Natural killer cell treated with Interleukin-12 subunit alpha and Interleukin-12 subunit beta and Interleukin-15 and Interleukin-18, amount 100 ng/mL, for 72 hours (primary cell): Measurements from ENCODE around the gene TGFB1. TPM values are rescaled to one million over a fixed set of nuclear protein-coding genes. Genes with fewer than 3 reads are reported as not detected.

Experiments
- ATAC-seq, 2 donors: fragments of 150-1000 bp; cut with Tn5 transposase in 1 of 2; sonication (Bioruptor Pico), chemical (Tn5 transposase) in 1 of 2; 2 replicates each; pipeline ENCODE4 v1.10.0; 2021
- DNase-seq: peaks from one replicate; pipeline ENCODE4 v3.0.0; 2022; ENCODE audit warnings: low spot score
- H3K27ac Mint-ChIP-seq, 2 donors: 1 replicate in 1 of 2; 2 replicates in 1 of 2; pipeline ENCODE4 v1.8.0; 2022; ENCODE audit warnings: mixed read lengths in 2 of 2, mild to moderate bottlenecking in 1 of 2, moderate library complexity in 1 of 2
- H3K27me3 Mint-ChIP-seq, 2 donors: 1 replicate in 1 of 2; 2 replicates in 1 of 2; pipeline ENCODE4 v1.8.0; 2022; ENCODE audit warnings: mixed read lengths in 2 of 2
- H3K36me3 Mint-ChIP-seq: one replicate; pipeline ENCODE4 v1.8.0; 2022; ENCODE audit warnings: mixed read lengths
- H3K4me1 Mint-ChIP-seq, 2 donors: 1 replicate in 1 of 2; 2 replicates in 1 of 2; pipeline ENCODE4 v1.8.0; 2022; ENCODE audit warnings: low read depth in 2 of 2, mixed read lengths in 2 of 2, mild to moderate bottlenecking in 1 of 2
- H3K4me3 Mint-ChIP-seq: one replicate; pipeline ENCODE4 v1.8.0; 2022; ENCODE audit warnings: mixed read lengths
- H3K9me3 Mint-ChIP-seq: 2 replicates; pipeline ENCODE4 v1.8.0; 2022; ENCODE audit warnings: mixed read lengths
- total RNA-seq, 2 donors: library from RNA; stranded (reverse); gene quantifications; one replicate each; pipeline ENCODE4 v1.2.3, GENCODE V29; 2022

The TGFB1 gene
- total RNA-seq, 2 donors from 2014 or later = 108 to 131 TPM

DNA sequence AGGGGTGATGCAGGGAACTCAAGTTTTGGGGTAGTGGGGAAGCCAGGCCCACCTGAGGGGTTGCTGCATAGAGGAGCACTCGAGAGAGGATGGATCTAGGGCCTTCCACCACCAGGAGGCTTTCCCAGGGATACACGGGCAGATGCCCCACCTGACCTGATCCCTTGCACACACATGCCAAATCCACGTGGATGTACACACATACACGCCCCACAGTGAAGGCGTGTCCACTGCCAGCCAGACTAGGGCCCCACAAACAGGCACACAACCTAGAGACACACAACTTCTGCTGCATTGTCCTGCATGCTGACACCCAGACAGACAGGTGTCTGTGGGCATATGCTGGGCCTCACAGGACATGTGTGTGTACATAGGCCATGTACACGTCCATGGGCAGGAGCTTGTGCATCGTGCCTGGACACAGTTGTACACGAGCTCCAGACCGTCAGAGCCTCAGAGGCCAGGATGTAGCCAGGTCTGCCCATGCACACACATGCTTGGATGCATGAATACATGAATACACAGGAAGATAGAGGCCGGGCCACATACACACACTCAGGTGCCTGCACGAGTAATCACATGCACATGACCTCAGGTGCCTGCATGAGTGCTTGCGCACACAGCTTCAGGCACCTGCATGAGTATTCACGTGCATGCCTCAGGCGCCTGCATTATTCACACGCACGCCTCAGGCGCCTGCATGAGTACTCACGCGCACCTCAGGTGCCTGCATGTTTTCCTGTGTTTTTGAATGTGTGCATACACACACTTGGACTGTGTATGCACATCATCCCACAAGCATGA is 34.8 kb downstream of the TGFB1 start:
- H3K4me1 Mint-ChIP-seq = peaks cover 31 to 46% of the 10 kb centered on the region in 2 donors
- H3K9me3 Mint-ChIP-seq = no peaks in the 10 kb centered on the region
- H3K4me3 Mint-ChIP-seq = no peak overlapping the region
- no peaks in the 10 kb centered on the region for H3K27me3 Mint-ChIP-seq
- H3K27ac Mint-ChIP-seq = no peak overlapping the region
- peaks cover 17% of the 10 kb centered on the region for H3K36me3 Mint-ChIP-seq
- DNase-seq (no peak), ATAC-seq (no peak)

DNA sequence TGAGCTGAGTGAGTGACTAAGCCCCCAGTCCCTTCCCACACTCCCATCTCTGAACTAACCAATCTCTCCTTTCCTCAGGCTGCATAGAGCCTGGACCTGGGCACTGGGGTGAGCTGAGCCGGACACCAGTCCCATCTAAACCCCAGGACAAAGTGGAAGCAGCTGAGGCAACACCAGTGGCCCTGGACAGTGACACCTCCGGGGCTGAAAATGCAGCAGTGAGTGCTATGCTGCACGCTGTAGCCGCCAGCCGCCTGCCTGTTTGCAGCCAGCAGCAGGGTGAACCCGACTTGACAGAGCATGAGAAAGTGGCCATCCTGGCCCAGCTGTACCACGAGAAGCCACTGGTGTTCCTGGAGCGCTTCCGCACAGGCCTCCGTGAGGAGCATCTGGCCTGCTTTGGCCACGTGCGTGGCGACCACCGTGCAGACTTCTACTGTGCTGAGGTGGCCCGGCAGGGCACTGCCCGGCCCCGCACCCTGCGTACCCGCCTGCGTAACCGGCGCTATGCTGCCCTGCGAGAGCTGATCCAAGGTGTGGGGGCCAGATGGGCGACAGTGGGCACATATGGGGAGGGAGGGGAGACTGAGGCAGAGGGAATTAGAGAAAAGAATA is 37.3 kb downstream of the TGFB1 start:
- Mint-ChIP-seq H3K27ac (peak overlapping the region; percentile 1 to 30), H3K27me3 (no peaks in the 10 kb centered on the region), H3K9me3 (no peaks in the 10 kb centered on the region), H3K4me3 (no peak overlapping the region), H3K36me3 (peaks cover 25% of the 10 kb centered on the region), H3K4me1 (peaks cover 40 to 43% of the 10 kb centered on the region in 2 donors)
- DNase-seq (no peak), ATAC-seq (no peak)

DNA sequence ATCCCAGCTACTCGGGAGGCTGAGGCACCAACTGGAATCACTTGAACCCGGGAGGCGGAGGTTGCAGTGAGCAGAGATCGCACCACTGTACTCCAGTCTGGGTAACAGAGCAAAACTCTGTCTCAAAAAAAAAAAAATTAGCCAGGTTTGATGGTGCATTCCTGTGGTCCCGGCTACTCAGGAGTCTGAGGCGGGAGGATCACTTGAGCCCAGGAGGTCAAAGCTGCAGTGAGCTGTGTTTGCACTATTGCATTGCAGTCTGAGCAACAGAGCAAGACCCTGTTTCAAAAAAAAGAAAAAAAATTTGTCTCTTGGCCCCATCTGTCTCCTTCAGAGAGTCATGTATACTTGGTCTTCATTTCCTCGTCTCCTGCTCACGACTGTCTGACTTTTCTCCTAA is 42.1 kb downstream of the TGFB1 start:
- Mint-ChIP-seq H3K4me3 (peak overlapping the region; percentile 100), H3K27me3 (no peaks in the 10 kb centered on the region), H3K27ac (peak overlapping the region; percentile 87 to 98), H3K9me3 (no peaks in the 10 kb centered on the region), H3K36me3 (peaks cover 24% of the 10 kb centered on the region), H3K4me1 (peaks cover 57 to 71% of the 10 kb centered on the region in 2 donors)
- DNase-seq (no peak), ATAC-seq (no peak)

DNA sequence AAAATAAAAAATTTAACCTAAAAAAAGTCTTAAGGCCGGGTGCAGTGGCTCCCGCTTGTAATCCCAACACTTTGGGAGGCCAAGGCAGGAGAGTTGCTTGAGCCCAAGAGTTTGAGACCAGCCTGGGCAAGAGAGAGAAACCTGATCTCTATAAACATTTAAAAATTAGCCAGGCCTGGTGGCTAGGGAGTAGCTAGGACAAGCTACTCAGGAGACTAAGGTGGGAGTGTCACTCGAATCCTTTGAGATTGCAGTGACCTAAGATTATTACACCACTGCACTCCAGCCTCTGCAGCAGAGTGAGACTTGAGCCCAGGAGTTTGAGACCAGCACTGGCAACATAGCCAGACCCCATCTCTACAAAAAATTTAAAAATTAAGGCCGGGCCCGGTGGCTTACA is 42.6 kb downstream of the TGFB1 start:
- DNase-seq (no peak), ATAC-seq (no peak)
- H3K4me3 Mint-ChIP-seq = peak overlapping the region; percentile 100
- no peaks in the 10 kb centered on the region for H3K9me3 Mint-ChIP-seq
- H3K27ac Mint-ChIP-seq = peak overlapping the region; percentile 87 to 98
- H3K36me3 Mint-ChIP-seq = peaks cover 25% of the 10 kb centered on the region
- H3K4me1 Mint-ChIP-seq = peaks cover 55 to 73% of the 10 kb centered on the region in 2 donors
- H3K27me3 Mint-ChIP-seq = no peaks in the 10 kb centered on the region

DNA sequence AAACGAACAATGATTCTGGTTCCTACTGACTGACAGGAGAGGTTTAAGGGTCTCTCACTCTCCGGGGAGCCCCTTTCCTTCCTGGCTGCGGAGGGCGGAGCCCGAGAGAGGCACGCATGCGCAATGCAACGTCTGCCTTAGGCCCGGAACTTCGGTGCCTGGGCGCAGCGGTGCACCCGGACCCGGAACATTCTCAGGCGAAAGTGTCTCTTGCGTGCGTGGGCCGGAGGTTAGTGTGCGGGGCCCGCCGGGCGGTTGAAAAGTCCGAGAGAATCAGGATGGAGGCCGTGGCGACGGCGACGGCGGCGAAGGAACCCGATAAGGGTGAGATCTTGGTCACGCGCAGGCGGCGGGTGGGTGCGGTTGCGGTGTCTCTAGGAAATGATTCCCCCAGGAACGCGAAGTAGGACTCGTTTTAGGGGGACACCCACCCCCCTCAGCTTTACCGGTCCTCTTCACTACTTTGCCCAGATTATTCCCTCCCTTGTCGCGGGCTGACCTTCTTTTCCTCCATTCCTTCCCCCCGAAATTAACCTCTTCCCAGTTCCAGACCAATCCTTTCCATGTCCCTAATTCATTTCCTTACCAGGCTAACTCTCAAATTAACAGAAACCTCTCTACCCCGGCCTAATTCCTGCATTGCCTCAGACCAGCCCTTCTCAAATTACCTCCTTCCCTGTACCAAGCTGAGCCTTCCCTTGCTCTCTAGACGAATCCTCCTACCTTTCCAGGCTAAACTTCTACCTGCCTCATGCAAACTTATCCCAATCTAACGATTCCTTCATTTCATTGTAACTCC is 43.5 kb downstream of the TGFB1 start, which contains the start of gene CCDC97:
Gene CCDC97 (plus strand): TSS at position 140 of the 799 bp plus-strand sequence. CDS start 139 bp downstream, at position 279.
- peak; percentile 93 for DNase-seq
- Mint-ChIP-seq H3K27me3 (no peaks in the 10 kb centered on the region), H3K27ac (peak within 1 kb of the TSS; percentile 87 to 98), H3K9me3 (no peaks in the 10 kb centered on the region), H3K4me3 (peak within 1 kb of the TSS; percentile 100), H3K36me3 (peaks cover 25% of the 10 kb centered on the region), H3K4me1 (peaks cover 57 to 75% of the 10 kb centered on the region in 2 donors)
- peak; percentile 83 to 87 for ATAC-seq

DNA sequence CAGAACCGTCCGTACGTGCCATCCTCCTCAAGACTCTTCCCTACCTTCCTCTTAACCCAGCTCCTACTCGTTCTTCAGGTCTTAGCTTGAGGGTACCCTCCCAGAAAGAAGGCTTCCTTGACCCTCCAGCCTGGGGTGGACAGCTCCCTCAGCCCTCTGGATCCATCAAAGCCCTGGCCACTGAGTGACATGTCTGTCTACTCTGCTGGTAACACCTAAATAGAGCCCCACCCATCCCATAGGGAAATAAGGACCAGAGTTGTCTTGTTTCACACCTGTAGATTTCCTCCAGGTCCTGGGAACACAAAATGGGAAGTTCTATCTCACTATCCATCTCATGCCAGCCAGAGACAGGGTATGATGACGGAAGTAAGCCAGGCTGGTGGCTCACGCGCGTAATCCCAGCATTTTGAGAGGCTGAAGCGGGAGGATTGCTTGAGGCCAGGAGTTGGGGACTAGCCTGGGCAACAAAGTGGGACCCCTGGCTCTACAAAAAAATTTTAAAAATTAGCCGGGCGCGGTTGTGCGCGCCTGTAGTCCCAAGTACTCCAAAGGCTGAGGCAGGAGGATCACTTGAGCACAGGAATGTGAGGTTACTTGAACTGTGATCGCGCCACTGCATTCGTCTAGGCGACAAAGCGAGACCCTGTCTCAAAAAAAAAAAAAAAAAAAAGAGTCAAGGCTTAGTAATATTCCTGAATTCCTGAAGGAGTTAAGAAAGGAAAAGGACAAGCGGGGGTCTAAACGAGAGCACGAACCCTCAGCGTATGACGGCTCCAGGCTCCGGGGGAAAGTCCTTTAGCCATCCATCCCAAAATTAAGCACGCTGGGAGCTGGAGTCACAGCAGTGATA is 44.3 kb downstream of the TGFB1 start:
- peak overlapping the region; percentile 87 to 98 for H3K27ac Mint-ChIP-seq
- H3K36me3 Mint-ChIP-seq = peaks cover 25% of the 10 kb centered on the region
- peaks cover 63 to 81% of the 10 kb centered on the region in 2 donors for H3K4me1 Mint-ChIP-seq
- H3K4me3 Mint-ChIP-seq = peak overlapping the region; percentile 100
- no peaks in the 10 kb centered on the region for H3K9me3 Mint-ChIP-seq
- ATAC-seq = no peak
- DNase-seq = peak; percentile 53
- H3K27me3 Mint-ChIP-seq = no peaks in the 10 kb centered on the region

DNA sequence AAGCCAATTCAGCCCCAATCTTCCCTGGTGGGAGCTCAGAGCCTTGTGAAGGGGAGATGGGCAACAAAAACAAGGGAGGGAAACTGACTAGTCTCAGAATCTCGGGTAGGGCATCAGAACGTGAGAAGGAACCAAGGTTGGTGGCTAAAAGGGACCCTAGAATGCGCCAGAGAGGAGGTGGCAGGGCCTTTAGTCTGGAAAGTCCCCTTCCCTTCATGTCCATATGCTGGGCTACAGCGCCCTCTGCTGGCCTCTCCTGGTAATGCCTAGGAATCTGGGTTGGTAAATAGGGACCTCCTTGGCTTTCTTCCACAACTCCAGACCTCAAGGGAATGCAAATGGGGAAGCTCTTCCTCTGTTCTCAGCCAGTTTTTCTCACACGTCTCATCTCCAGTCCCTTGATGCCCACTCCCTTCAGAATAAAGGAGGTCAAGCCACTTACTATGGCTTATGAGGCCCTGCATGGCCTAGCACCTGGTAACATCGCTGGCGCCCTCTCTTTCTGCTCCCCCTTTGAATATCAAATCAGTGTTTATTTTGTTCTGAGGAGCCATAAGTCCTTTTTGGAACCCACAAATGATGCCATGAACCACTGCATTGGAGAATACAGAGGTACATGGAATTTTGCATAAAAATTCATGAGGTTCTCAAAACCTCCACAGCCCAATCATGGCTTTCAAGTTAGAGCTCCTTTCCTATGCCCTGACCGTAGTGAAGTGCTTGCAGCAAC is 45.1 kb downstream of the TGFB1 start:
- H3K4me1 Mint-ChIP-seq = peaks cover 70 to 86% of the 10 kb centered on the region in 2 donors
- H3K27ac Mint-ChIP-seq = peak overlapping the region; percentile 87 to 98
- H3K27me3 Mint-ChIP-seq = no peaks in the 10 kb centered on the region
- DNase-seq (peak; percentile 90), ATAC-seq (peak; percentile 63 to 74)
- peaks cover 28% of the 10 kb centered on the region for H3K36me3 Mint-ChIP-seq
- H3K4me3 Mint-ChIP-seq = peak overlapping the region; percentile 100
- no peaks in the 10 kb centered on the region for H3K9me3 Mint-ChIP-seq

DNA sequence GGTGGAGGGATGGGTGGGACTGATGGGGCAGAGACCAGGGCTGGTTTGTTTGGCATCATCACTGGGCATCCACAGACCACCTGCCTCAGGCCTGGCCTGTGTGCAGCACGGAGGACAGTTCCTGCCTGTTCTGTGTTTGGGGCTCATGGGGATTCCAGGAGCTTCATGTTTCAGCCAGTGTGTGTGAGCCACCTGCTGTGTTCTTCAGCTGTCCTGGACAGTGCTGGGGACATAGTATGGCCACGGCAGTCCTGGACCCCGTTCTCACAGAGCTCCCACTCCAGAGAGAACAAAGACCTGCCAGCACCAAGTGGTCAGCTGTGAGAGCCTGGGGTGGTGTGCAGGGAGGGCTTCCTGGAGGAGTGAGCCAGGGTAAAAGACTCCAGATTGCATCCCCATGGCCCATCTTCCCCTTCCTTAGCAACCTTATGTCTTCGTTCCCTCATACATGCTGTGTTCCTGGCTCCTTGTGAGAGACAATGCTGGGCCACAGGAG is 45.7 kb downstream of the TGFB1 start:
- DNase-seq (peak; percentile 54), ATAC-seq (peak in 1 of 2 donors; percentile 3)
- peaks cover 68 to 85% of the 10 kb centered on the region in 2 donors for H3K4me1 Mint-ChIP-seq
- H3K4me3 Mint-ChIP-seq = peak overlapping the region; percentile 100
- H3K36me3 Mint-ChIP-seq = peaks cover 22% of the 10 kb centered on the region
- no peaks in the 10 kb centered on the region for H3K27me3 Mint-ChIP-seq
- peak overlapping the region; percentile 87 to 98 for H3K27ac Mint-ChIP-seq
- H3K9me3 Mint-ChIP-seq = no peaks in the 10 kb centered on the region

DNA sequence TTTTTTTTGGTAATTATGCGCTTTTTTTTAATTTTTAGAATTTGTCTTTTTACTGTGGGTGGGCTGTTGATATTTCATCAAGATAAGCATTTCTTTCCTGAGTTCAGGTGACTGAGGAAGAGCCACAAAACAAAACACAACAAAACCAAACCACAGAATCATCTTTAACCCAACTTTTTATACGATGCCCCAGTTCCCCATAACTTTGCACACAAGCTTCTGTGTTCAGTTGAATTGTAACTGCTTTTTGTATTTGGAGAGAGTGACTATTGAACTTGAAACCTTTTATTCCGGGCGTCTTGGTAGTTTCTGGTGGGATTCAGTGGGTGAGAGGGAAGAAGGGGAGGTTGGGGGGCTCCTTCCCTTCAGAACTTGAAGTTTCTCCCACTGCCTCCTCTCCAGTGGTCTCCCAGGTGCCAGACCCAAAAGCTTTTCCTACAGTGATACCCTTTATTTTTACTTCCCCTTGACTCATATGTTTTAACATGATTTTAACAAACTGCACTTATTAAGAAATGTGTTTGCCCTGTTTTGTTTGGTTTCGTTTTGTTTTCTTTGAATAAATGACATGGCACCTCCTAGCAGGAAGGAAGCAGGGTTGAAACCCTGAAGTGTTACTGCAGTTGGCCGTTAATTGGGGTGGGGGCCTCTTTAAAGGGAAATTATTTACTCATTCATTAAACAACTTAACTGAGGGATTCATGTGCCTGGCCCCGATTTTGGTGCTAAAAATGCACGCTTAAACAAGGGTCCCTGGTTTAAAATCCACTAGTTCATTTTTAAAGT is 46.4 kb downstream of the TGFB1 start:
- ATAC-seq (peak in 1 of 2 donors; percentile 9), DNase-seq (peak; percentile 57)
- peak overlapping the region; percentile 100 for H3K4me3 Mint-ChIP-seq
- peaks cover 27% of the 10 kb centered on the region for H3K36me3 Mint-ChIP-seq
- no peaks in the 10 kb centered on the region for H3K9me3 Mint-ChIP-seq
- H3K27ac Mint-ChIP-seq = peak overlapping the region; percentile 87 to 98
- H3K27me3 Mint-ChIP-seq = no peaks in the 10 kb centered on the region
- peaks cover 69 to 85% of the 10 kb centered on the region in 2 donors for H3K4me1 Mint-ChIP-seq

DNA sequence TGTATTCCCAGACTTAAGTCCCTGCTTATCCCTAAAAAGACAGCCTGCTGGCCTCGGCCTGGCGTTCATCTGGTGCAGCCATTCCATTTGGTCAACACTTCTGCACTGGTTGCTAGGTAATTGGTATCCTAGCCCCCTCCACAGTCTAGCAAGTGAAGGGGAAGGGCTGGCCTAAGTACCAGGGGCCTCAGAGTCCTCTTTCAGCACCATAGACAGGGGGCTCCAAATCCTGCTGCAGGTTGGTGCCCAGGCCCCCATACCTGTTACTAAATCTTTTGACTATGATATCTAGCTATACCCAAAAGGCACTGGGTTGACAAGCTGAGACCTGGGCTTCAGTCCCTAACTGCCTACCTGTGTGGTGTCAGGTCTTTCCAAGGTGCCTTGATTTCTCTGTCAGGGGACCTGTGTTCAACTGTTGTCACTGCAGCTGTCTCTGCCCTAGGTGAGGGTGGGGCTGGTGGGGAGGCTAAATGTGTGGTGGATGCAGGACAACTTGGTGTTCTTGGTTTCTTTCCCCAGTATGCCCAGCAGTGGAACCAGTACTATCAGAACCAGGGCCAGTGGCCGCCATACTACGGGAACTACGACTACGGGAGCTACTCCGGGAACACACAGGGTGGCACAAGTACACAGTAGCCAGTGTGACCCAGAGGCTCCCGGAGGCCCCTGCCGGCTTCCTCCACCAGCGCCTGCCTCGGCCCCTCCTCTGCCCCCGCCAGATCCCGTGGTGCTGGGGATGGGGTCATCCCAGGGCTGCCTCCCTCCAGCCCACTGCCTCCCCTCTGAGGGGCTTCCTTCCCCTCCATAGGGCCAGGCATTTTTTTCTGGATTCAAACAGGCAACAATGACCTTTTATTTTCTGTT is 47.6 kb downstream of the TGFB1 start:
- Mint-ChIP-seq H3K27ac (peak overlapping the region; percentile 87 to 98), H3K9me3 (no peaks in the 10 kb centered on the region), H3K4me1 (peaks cover 70 to 87% of the 10 kb centered on the region in 2 donors), H3K4me3 (peak overlapping the region; percentile 100), H3K36me3 (peaks cover 36% of the 10 kb centered on the region), H3K27me3 (no peaks in the 10 kb centered on the region)
- DNase-seq (no peak), ATAC-seq (no peak)
